HepG2 (cell line): ENCODE data around the gene SETD1A. TPM values are rescaled to one million over a fixed set of nuclear protein-coding genes. Genes with fewer than 3 reads are reported as not detected.

ENCODE experiments used
- CC2D1A ChIP-seq: sonication (generic); formaldehyde crosslinking; IDR thresholded peaks from 2 replicates; pipeline ENCODE4 v1.8.1; 2023; ENCODE audit warnings: mild to moderate bottlenecking, missing genetic modification reagents
- DR1 ChIP-seq: sonication (generic); formaldehyde crosslinking; IDR thresholded peaks from 2 replicates; pipeline ENCODE4 v1.8.0; 2021; ENCODE audit warnings: mild to moderate bottlenecking, missing genetic modification reagents, inconsistent platforms
- FLYWCH1 ChIP-seq: sonication (generic); formaldehyde crosslinking; IDR thresholded peaks from 2 replicates; pipeline ENCODE4 v1.8.1; 2023; ENCODE audit warnings: mild to moderate bottlenecking, missing genetic modification reagents
- GATAD2A ChIP-seq: IDR thresholded peaks from 2 replicates; pipeline ENCODE4 v1.6.1; 2016
- HOXA9 ChIP-seq: sonication (generic); formaldehyde crosslinking; IDR thresholded peaks from 2 replicates; pipeline ENCODE4 v1.8.1; 2022; ENCODE audit warnings: missing genetic modification reagents, mild to moderate bottlenecking, moderate library complexity, borderline replicate concordance
- NCOR1 ChIP-seq: fragments of 200-600 bp; sonication (generic); IDR thresholded peaks from 2 replicates; pipeline ENCODE4 v1.7.0; 2017; ENCODE audit warnings: antibody characterized with exemption, low read length, borderline replicate concordance
- SIX1 ChIP-seq: sonication (generic); formaldehyde crosslinking; IDR thresholded peaks from 2 replicates; pipeline ENCODE4 v1.4.0; 2020; ENCODE audit warnings: missing genetic modification reagents, borderline replicate concordance
- TARDBP ChIP-seq: sonication (generic); formaldehyde crosslinking; IDR thresholded peaks from 2 replicates; pipeline ENCODE4 v1.8.0; 2022; ENCODE audit warnings: mild to moderate bottlenecking, missing genetic modification reagents
- THAP11 ChIP-seq: IDR thresholded peaks from 2 replicates; pipeline ENCODE4 v1.6.1; 2016; ENCODE audit warnings: missing biosample characterization, missing genetic modification reagents
- ZFY ChIP-seq: sonication (generic); formaldehyde crosslinking; IDR thresholded peaks from 2 replicates; pipeline ENCODE4 v1.4.0; 2020; ENCODE audit warnings: missing genetic modification reagents
- ZKSCAN8 ChIP-seq: IDR thresholded peaks from 2 replicates; pipeline ENCODE4 v1.6.1; 2016; ENCODE audit warnings: borderline replicate concordance, missing genetic modification reagents, missing compliant biosample characterization
- ZNF20 ChIP-seq: sonication (generic); formaldehyde crosslinking; IDR thresholded peaks from 2 replicates; pipeline ENCODE4 v1.4.0; 2020; ENCODE audit warnings: mild to moderate bottlenecking, moderate library complexity, missing genetic modification reagents
- ZNF282 ChIP-seq: fragments of 450-650 bp; IDR thresholded peaks from 2 replicates; pipeline ENCODE4 v1.6.1; 2018; ENCODE audit not compliant: partially characterized antibody
- ZNF33A ChIP-seq: sonication (generic); formaldehyde crosslinking; IDR thresholded peaks from 2 replicates; pipeline ENCODE4 v1.5.1; 2020; ENCODE audit warnings: missing genetic modification reagents, mild to moderate bottlenecking, moderate library complexity, borderline replicate concordance
- ZNF383 ChIP-seq: sonication (generic); formaldehyde crosslinking; IDR thresholded peaks from 2 replicates; pipeline ENCODE4 v1.4.0; 2020; ENCODE audit warnings: missing genetic modification reagents, mild to moderate bottlenecking, borderline replicate concordance
- ZNF496 ChIP-seq: sonication (generic); formaldehyde crosslinking; IDR thresholded peaks from 2 replicates; pipeline ENCODE4 v1.8.1; 2023; ENCODE audit warnings: mild to moderate bottlenecking, moderate library complexity, missing genetic modification reagents; ENCODE audit not compliant: insufficient replicate concordance
- ZNF761 ChIP-seq: sonication (generic); formaldehyde crosslinking; conservative IDR thresholded peaks from 2 replicates; pipeline ENCODE4 v1.4.0; 2020; ENCODE audit warnings: mild to moderate bottlenecking, missing genetic modification reagents
- ZNF83 ChIP-seq: sonication (generic); formaldehyde crosslinking; IDR thresholded peaks from 2 replicates; pipeline ENCODE4 v1.4.0; 2020; ENCODE audit warnings: missing genetic modification reagents, mild to moderate bottlenecking, borderline replicate concordance
- polyA plus RNA-seq, 8 experiments: library from polyadenylated mRNA; depleted of rRNA in 3 of 8; stranded (reverse) in 7 of 8; unstranded in 1 of 8; fragments of >200 nt; fragmentation: Illumina TruSeq in 4 of 8; extraction: Trizol in 4 of 8; gene quantifications; 2 replicates each; pipeline versions ENCODE4 v1.2.1 to v1.2.3, GENCODE V29; 2011 to 2016; ENCODE audit warnings: low read depth in 4 of 8, missing spikeins in 1 of 8, mixed read lengths in 1 of 8; ENCODE audit not compliant: insufficient read depth in 1 of 8
- total RNA-seq, 5 experiments: library from RNA; depleted of rRNA; stranded (reverse); fragments of >200 nt; fragmentation: Illumina TruSeq; extraction: Trizol; gene quantifications; 2 replicates each; pipeline ENCODE4 v1.2.3, GENCODE V29; 2016; ENCODE audit warnings: low read depth in 1 of 5
- TF ChIP-seq, protein P1 (sequence below): sonication (generic); formaldehyde crosslinking; IDR thresholded peaks from 2 replicates; pipeline ENCODE4 v1.4.0; 2020; ENCODE audit warnings: missing genetic modification reagents
- TF ChIP-seq, protein P2 (sequence below): sonication (generic); formaldehyde crosslinking; IDR thresholded peaks from 2 replicates; pipeline ENCODE4 v1.5.0; 2020; ENCODE audit warnings: missing genetic modification reagents

The SETD1A gene
- total and polyA plus RNA-seq, 2 of the 13 experiments (the other 11 are each of a cell fraction or from before 2014, with no cell fraction given), result 3.8 to 5.6 TPM

DNA sequence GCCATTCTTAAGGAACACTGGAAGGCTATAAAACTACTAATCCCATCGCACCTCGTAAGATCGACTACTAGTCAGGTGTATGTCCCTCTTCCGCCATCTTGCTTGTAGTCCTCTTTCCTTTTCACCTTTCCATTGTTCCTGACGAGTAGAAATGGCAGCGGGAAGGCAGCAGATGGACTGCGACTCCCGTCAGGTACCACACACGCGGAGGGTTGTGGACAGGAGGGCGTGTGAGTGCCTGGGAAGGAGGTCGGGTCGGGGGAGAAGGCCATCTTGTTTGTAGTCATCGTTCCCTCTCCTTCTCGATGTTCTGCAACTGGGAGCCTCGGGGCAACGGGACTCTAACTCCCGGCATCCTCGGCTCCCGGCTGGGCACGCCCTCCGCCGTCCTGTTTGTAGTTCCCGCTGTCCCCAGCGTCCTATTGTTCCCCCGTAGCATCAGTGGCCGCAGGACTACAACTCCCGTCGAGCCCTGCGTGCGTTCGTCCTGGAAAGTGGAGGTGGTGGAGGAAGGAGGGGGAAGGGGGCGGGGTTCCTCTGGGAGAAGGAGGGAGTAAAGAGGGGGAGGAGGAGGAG, 34.5 kb upstream of the SETD1A start (continued):
- TF ChIP-seq, protein P1, sequence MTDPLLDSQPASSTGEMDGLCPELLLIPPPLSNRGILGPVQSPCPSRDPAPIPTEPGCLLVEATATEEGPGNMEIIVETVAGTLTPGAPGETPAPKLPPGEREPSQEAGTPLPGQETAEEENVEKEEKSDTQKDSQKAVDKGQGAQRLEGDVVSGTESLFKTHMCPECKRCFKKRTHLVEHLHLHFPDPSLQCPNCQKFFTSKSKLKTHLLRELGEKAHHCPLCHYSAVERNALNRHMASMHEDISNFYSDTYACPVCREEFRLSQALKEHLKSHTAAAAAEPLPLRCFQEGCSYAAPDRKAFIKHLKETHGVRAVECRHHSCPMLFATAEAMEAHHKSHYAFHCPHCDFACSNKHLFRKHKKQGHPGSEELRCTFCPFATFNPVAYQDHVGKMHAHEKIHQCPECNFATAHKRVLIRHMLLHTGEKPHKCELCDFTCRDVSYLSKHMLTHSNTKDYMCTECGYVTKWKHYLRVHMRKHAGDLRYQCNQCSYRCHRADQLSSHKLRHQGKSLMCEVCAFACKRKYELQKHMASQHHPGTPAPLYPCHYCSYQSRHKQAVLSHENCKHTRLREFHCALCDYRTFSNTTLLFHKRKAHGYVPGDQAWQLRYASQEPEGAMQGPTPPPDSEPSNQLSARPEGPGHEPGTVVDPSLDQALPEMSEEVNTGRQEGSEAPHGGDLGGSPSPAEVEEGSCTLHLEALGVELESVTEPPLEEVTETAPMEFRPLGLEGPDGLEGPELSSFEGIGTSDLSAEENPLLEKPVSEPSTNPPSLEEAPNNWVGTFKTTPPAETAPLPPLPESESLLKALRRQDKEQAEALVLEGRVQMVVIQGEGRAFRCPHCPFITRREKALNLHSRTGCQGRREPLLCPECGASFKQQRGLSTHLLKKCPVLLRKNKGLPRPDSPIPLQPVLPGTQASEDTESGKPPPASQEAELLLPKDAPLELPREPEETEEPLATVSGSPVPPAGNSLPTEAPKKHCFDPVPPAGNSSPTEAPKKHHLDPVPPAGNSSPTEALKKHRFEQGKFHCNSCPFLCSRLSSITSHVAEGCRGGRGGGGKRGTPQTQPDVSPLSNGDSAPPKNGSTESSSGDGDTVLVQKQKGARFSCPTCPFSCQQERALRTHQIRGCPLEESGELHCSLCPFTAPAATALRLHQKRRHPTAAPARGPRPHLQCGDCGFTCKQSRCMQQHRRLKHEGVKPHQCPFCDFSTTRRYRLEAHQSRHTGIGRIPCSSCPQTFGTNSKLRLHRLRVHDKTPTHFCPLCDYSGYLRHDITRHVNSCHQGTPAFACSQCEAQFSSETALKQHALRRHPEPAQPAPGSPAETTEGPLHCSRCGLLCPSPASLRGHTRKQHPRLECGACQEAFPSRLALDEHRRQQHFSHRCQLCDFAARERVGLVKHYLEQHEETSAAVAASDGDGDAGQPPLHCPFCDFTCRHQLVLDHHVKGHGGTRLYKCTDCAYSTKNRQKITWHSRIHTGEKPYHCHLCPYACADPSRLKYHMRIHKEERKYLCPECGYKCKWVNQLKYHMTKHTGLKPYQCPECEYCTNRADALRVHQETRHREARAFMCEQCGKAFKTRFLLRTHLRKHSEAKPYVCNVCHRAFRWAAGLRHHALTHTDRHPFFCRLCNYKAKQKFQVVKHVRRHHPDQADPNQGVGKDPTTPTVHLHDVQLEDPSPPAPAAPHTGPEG (CRISPR knock-in tag), result no peak
- TF ChIP-seq DR1 (CRISPR knock-in tag), result no peak
- TF ChIP-seq ZNF383, result no peak
- TF ChIP-seq NCOR1, result peak; percentile 71; the same call in 1 of the 2 replicates
- TF ChIP-seq ZNF20 (CRISPR knock-in tag), result no peak
- TF ChIP-seq HOXA9 (CRISPR knock-in tag), result no peak
- TF ChIP-seq, protein P2, sequence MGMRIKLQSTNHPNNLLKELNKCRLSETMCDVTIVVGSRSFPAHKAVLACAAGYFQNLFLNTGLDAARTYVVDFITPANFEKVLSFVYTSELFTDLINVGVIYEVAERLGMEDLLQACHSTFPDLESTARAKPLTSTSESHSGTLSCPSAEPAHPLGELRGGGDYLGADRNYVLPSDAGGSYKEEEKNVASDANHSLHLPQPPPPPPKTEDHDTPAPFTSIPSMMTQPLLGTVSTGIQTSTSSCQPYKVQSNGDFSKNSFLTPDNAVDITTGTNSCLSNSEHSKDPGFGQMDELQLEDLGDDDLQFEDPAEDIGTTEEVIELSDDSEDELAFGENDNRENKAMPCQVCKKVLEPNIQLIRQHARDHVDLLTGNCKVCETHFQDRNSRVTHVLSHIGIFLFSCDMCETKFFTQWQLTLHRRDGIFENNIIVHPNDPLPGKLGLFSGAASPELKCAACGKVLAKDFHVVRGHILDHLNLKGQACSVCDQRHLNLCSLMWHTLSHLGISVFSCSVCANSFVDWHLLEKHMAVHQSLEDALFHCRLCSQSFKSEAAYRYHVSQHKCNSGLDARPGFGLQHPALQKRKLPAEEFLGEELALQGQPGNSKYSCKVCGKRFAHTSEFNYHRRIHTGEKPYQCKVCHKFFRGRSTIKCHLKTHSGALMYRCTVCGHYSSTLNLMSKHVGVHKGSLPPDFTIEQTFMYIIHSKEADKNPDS (CRISPR knock-in tag), result no peak
- TF ChIP-seq TARDBP, result no peak; the same call in 1 of the 2 replicates
- TF ChIP-seq GATAD2A (CRISPR knock-in tag), result no peak; the same call in 1 of the 2 replicates
- peak; percentile 26; the same call in 1 of the 2 replicates for TF ChIP-seq ZKSCAN8
- TF ChIP-seq THAP11, result no peak; the same call in 1 of the 2 replicates
- no peak for TF ChIP-seq ZNF496
- TF ChIP-seq ZNF33A (CRISPR knock-in tag), result no peak
- TF ChIP-seq ZNF282, result no peak
- TF ChIP-seq CC2D1A (CRISPR knock-in tag), result no peak
- 0 out of 2 replicates have a peak, but pooled peaks have one; percentile 14 for TF ChIP-seq ZNF761 (CRISPR knock-in tag)
- no peak for TF ChIP-seq FLYWCH1 (CRISPR knock-in tag)
- no peak for TF ChIP-seq ZNF83 (CRISPR knock-in tag)
- TF ChIP-seq ZFY (CRISPR knock-in tag), result peak; percentile 60
- TF ChIP-seq SIX1 (CRISPR knock-in tag), result no peak
